Cardiac septum (tissue), 1 donor: Measurements from ENCODE around the gene MRPL37. TPM values are rescaled to one million over a fixed set of nuclear protein-coding genes. Genes with fewer than 3 reads are reported as not detected.
A peak's percentile ranks its signal among the peaks of the same experiment; 100 is the strongest.
"Not testable (repeated sequence)": the region's sequence is repeated elsewhere in the genome, so short reads cannot be mapped to it uniquely, and the experiment has no call there.

Experiments
- DNase-seq: peaks from one replicate; pipeline ENCODE4 v3.0.0-alpha.2; 2020; ENCODE audit warnings: low spot score
- intact Hi-C: fragments of 100-400 bp; cut with DNase I; formaldehyde crosslinking; loops from one replicate; pipeline ENCODE4 v1.14.0; 2022
- long read RNA-seq: library from polyadenylated mRNA; unstranded; transcript quantifications from one replicate; pipeline ENCODE4 v2.0.0, GENCODE V29; 2021
- total RNA-seq: library from RNA; stranded (reverse); fragmentation: NEBNext Ultra II Directional; extraction: Animal tissue kit (Norgen Biotek cat#: 25700); gene quantifications from one replicate; pipeline ENCODE4 v1.2.1, GENCODE V29; 2021
- donor health status: DM: no; HTN: no; CAD: no.

Gene MRPL37
- total RNA-seq, result 71.7 TPM
- long read RNA-seq, transcript MRPL37-202 (7 exons, 1,483 nt), result major isoform, 71 of 100 reads
- long read RNA-seq, partial matches to known transcripts, result 25 of 100 reads
- long read RNA-seq, other reads (novel, unspliced or antisense), result 4 of 100 reads

DNA sequence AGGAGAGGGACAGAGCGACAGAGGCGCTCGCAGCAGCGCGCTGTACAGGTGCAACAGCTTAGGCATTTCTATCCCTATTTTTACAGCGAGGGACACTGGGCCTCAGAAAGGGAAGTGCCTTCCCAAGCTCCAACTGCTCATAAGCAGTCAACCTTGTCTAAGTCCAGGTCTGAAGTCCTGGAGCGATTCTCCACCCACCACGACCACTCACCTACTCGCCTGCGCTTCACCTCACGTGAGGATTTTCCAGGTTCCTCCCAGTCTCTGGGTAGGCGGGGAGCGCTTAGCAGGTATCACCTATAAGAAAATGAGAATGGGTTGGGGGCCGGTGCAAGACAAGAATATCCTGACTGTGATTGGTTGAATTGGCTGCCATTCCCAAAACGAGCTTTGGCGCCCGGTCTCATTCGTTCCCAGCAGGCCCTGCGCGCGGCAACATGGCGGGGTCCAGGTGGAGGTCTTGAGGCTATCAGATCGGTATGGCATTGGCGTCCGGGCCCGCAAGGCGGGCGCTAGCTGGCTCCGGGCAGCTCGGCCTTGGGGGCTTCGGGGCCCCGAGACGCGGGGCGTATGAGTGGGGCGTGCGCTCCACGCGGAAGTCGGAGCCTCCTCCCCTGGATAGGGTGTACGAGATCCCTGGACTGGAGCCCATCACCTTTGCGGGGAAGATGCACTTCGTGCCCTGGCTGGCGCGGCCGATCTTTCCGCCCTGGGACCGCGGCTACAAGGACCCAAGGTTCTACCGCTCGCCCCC is at the start of gene MRPL37, which contains the start of gene CYB5RL:
MRPL37 (plus strand) TSS at position 403 of the 754 bp plus-strand sequence; CDS start at position 480, 77 bp downstream.
CYB5RL (minus strand) TSS at position 266 of the 754 bp plus-strand sequence. CDS start 4,414 bp downstream, outside the sequence.
- intact Hi-C loops, result loop anchor here (5.0 kb wide), 2 partner anchors 78 to 287 kb away; no protein-coding TSS in a partner anchor
- DNase-seq, result peak; percentile 95

DNA sequence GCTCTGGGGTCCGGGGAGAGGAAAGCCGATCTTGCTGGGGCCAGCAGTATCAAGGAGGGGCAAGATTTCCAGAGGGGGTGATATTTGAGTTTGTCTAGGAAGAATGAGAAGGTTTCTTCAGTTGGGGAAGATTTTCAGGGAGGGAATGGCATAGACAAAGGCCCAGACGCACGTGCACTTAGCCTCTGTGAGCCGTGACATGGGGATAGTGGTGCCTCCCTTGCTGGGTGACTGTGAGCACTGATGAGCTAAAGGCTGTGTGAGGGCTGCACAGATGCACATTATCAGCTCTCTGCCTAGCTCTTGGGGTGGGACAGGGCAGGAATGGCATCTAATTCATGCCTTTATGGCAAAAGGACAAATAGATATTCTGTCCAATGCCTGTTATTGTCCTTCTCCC is 49.0 kb upstream of the MRPL37 start:
- intact Hi-C loops, result no loop called here
- no peak for DNase-seq

DNA sequence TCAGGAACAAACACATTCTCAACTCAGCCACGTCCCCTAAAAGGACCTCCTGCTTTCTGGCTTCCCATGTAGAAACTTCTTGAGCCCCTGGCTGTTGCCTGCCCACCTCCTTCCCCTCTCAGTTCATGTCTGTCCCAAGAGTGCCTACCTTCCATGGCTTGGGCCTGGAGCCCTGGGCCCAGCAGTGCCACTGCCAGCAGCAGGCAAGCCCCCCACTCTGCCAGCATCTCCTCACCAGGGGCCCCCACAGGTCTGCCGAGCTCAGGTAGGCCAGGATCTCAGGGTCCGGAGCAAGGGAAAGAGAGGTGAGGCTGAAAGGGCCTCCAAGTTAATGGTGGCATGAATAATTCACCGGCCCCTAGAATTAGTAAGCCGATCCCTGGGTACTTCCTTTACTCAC is 47.3 kb upstream of the MRPL37 start, which contains the start of gene CDCP2:
CDCP2 (minus strand) TSS at position 305 of the 400 bp plus-strand sequence; CDS start at position 227, 78 bp downstream.
- no peak for DNase-seq
- intact Hi-C loops, result no loop called here

- intact Hi-C loops, result no loop called here
- DNase-seq, result no peak
Observed at GRCh38 chr1:54153535-54154439, 46.2 kb upstream of the MRPL37 start.

DNA sequence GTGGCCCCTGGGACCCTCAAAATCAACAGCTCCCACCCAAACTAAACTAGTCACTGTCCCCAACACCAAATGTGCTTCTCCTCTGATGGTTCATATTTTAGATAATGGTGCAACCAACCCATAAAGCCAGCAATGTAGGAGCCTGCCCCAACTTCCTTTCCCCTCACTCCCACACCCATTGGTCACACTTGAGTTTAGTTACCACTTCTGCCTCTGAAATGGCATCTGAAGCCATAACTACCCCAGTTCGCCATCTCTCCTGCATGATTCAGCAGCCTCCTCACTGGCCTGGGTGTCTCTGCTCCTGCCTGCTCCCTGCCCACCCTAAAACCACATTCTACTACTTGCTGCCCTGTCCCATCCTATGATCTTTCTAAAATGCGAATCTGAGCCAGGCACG is 43.8 kb upstream of the MRPL37 start:
- DNase-seq, result no peak
- intact Hi-C loops, result no loop called here

GRCh38 chr1:54156986-54157385 is 43.0 kb upstream of the MRPL37 start:
- no peak for DNase-seq
- intact Hi-C loops, result no loop called here

DNA sequence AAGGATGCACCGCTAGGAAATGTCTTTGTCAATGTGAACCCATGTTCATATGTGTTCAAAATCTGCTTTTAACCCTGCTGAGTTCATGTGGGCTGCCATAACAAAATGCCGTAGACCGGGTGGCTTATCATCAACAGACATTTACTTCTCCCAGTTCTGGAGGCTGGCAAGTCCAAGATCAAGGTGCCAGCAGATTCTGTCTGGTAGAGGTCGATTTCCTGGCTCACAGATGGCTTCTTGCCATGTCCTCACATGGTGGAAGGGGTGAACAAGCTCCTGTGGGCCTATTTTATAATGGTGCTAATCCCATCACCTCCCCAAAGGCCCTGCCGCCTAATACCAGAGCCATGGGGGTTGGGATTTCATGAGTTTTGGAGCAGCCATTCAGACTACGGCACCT is 42.6 kb upstream of the MRPL37 start:
- intact Hi-C loops, result no loop called here
- no peak for DNase-seq

DNA sequence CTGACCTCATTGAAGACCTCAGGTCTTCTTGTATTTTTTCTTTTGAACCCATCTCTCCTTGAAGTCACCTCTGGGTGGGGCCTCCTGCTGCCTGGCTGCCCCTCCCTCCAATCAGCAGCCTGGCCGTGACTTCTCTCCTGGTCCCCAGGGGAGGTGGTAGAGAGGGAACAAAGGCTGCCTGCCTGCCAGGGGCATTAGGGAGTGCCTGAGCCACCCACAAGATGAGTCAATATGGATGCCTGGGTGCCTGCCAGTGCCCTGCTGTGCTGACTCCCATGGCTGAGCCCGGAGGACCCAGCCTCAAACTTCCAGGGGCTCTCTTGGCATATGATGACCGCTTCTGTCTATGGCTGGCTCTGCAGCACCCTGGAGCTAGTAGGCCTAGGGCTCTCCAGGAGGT is 41.9 kb upstream of the MRPL37 start:
- no peak for DNase-seq
- intact Hi-C loops, result no loop called here

DNA sequence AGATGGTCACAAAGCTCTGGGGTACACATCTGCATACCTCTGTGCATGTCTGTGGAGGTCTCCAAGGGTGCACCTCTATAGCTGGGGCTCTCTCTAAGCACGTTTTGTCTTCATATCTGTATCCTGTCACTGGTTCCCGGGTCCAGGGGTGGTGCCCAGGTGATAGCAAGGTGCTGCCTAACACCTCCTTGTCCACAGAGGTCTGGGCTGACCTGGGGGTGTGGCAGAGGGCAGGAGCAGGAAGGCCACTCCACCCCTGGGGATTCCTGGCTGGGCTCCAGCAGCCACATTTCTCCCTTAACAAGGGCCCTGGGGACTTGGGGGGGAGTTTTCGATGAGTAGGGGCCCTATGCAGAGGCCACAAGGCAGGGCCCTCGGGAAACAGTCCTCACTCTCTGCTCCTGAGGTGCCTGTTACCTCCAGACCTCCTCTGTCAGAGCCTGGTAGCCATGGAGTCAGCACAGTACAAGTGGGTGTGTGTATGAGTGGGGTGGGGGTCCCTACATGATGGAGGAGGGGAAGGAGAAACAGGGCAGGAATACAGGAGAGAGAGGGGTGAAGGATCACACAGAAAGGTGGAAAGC is 40.1 kb upstream of the MRPL37 start:
- no peak for DNase-seq

GRCh38 chr1:54160351-54160750 is 39.6 kb upstream of the MRPL37 start:
- DNase-seq, result no peak
- intact Hi-C loops, result no loop called here

More for the DNA sequence above, 40.1 kb upstream of the MRPL37 start:
- intact Hi-C loops, result no loop called here

DNA sequence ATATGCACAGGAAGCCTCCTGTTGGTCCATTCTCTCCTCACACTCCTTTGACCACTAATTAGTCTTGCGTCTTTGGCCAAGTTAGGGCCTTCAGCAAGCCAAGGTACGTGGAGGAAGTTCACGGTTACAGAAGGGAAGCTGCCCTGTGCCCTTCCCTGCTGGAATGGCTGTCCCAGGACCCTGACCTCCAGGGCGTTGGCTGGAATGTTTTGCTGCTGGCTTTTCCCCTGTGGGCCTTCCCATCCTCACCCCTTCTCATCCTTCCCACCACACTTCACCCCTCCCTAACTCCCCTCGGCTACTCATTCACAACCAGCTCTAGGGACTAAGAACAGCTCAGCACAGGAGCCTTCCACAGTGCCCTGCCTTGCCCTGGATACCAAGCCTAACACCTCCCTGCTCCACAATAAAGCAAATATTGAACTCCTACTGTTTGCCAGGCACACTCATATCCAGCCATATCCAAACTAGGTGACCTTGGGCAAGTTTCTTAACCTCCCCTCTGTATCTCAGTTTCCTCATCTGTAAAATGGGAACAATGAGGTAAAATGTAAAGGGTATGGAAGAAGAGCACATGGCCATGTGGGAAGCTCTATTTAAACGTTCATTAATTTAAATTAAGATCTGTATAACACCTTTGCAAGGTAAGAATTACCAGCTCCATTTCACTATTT is 38.3 kb upstream of the MRPL37 start:
- intact Hi-C loops, result no loop called here
- no peak for DNase-seq

- DNase-seq, result no peak
- intact Hi-C loops, result no loop called here
Observed at GRCh38 chr1:54163051-54163450, 36.9 kb upstream of the MRPL37 start.

GRCh38 chr1:54163573-54163972 is 36.4 kb upstream of the MRPL37 start:
- intact Hi-C loops, result no loop called here
- DNase-seq, result no peak

GRCh38 chr1:54165146-54165545 is 34.8 kb upstream of the MRPL37 start:
- DNase-seq, result no peak
- intact Hi-C loops, result no loop called here

DNA sequence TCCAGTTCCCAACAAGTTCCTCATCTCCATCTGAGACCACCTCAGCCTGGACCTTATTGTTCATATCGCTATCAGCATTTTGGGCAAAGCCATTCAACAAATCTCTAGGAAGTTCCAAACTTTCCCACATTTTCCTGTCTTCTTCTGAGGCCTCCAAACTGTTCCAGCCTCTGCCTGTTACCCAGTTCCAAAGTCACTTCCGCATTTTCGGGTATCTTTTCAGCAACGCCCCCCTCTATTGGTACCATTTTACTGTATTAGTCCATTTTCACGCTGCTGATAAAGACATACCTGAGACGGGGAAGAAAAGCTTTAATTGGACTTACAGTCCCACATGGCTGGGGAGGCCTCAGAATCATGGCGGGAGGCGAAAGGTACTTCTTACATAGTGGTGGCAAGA is 33.6 kb upstream of the MRPL37 start:
- DNase-seq, intact Hi-C loops: not testable (repeated sequence)

DNA sequence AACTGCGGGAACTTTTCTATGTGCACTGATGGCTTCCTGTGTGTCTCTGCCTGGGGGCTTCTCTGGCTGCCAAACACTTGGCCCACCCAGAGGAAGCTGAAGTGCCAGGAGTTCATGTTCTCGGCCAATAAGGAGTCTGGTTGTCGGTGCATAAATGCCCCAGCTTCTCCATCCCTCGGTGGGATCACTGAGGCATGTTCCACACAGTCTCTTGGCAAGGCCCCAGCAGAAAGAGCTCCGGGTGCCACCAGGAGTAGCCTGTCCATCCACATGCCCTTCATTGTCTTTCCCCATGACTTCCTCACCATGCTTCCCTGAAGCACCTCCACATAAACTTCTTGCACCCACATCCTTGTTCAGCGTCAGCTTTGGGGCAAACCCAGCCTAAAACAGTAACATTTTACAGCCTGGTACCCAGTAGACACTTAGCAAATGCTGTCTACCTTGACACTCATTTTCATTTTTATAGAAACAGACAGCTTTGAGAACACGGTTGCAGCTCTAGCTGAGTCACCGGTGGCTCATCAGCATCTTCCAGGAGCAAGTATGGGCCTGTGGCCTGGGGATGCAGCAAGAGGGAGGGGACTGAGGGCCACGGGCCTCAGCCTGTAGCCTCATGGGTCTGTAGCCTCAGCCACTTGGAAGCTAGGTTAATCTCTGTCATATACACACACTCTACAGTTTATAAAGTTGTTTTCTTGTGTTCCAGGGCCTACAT is 32.4 kb upstream of the MRPL37 start:
- DNase-seq, result no peak
- intact Hi-C loops, result no loop called here

DNA sequence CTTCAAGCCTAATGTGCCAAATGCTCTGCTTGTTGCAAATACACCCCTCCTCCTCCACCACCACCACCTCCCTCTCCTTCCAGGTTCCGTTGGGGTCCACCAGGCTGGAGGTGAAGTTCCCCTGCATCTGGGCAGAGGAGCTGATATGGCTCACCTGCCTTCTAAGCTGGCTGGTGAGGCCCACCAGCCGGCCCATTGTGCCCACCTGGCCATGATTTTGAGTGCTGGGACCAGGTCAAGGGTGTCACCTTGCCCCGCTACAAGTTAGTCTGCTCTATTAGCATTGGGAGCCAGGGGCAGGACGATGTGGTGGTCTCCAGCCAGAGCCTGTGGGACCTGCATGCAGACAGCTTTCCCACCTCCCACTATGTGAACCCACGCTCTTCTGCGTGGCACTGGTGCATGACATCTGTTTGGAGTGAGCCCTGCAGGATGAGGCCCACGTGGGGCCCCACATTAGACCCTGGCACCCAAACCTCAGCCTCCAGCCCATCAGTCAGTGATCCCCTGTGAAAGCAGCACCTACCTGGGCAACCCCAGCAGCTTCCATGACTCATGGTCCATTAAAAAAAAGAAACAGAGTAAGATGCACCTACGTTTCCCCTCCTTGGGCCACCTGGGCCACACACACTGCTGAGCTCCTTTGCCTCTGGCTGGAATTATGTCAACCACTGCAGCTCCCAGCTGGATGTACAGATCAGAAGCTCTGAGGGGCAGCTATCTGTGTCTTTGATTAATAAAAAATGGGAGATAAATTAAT is 31.6 kb upstream of the MRPL37 start:
- no peak for DNase-seq
- intact Hi-C loops, result no loop called here

DNA sequence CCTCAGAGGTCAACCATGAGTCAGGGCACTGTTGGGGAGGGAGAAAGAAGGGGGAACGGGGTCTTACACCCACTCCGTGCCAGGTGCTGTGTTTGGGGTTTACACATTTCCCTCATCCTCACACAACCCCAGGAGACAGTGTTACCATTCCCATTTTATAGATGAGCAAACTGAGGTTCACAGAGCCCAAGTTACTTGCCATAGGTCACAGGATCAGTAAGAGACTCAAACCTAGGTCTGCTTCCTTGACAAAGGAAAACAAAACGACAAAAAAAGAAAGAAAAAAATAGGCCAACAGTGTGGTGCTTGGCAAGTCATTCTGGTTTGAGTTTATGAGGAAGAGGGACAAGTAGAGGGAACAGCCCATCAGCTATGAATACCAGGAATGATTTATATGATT is 30.9 kb upstream of the MRPL37 start:
- intact Hi-C loops, result no loop called here

More for the DNA sequence above, 30.9 kb upstream of the MRPL37 start:
- DNase-seq, result no peak
